Non-pigmented ciliary epithelial cell (primary cell): ENCODE results near the gene DEFB108B.
"Not testable (repeated sequence)": the region's sequence is repeated elsewhere in the genome, so short reads cannot be mapped to it uniquely, and the experiment has no call there.

Source experiments
- DNase-seq: peaks from one replicate; pipeline ENCODE4 v3.0.0-alpha.2; 2010; ENCODE audit warnings: low read depth

The DEFB108B gene

DNA sequence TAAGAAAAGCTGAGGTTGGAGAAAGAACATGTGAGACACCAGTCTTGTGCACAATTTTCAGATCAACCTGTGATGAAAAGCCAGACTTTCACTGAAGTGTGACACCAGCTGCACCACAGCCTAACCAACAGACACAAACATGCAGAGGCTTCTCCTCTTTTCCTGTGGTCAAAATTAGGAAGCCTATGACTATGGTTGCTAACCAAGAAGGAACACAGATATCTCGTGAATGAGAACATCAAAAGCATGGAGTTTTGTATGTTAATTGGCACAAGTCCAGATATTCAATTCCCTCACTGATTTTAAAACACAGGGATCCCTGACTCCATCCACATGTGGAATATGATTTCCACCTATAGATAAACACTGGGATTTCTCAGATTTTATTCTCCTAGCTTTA lies 11.5 kb upstream of the DEFB108B start:
- DNase-seq = not testable (repeated sequence)

- not testable (repeated sequence) for DNase-seq
Observed at GRCh38 chr11:71829247-71829646, 3.8 kb upstream of the DEFB108B start.

DNA sequence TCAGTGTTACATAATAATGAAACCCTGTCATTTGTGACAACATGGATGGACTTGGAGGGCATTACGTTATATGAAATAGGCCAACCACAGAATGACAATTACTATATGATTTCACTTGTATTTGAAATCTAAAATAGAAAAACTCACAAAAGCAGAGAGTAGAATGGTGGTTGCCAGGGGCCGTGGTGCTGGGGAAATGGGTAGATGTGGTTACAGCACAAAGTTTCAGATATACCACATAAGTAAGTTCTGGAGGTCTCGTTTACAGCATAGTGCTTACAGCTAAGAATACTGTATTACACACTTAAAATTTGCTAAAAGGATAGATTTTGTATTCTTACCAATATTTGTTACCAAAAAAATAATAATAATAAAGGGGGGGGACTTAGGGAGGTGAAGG lies 3.3 kb upstream of the DEFB108B start:
- DNase-seq = not testable (repeated sequence)

DNA sequence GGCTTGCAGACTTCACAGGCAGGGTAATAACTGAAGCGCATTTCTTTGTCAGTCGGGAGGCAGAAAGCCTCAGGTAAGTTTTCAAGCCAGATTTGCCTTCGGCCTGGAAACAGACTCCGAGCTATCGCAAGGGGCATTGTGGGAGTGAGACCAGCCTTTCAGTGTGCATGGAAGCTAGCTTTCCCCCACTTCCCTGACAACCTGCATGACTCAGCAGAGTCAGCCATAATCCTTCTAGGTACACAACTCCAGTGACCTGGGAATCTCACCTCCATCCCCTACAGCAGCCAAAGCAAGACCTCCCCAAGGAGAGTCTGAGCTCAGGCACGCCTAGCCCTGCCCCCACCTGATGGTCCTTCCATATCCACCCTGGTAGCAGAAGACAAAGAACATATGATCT lies 9.7 kb downstream of the DEFB108B start:
- not testable (repeated sequence) for DNase-seq

GRCh38 chr11:71843355-71843754 lies 10.4 kb downstream of the DEFB108B start:
- DNase-seq = not testable (repeated sequence)

GRCh38 chr11:71843858-71844257 lies 10.9 kb downstream of the DEFB108B start:
- no peak for DNase-seq

GRCh38 chr11:71853895-71854294 lies 20.9 kb downstream of the DEFB108B start:
- DNase-seq = not testable (repeated sequence)

DNA sequence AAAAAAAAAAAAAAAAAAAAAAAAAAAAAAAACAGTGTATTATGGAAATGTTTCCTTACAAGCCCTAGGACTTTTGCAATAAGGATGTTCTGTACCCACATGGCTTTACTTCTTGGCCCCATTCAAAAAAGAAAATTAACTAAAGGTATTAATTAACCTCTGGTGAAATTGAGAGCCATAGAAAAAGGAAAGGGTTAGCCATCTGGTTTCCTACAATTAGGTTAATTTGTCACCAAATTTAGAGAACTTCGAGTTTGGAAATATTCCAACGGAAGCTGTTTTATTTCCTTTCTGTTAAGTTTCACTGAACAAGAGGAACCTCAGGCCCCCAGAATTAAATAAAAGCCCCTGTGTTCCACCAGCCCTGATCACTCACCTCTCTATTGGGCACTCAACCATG lies 22.9 kb downstream of the DEFB108B start:
- DNase-seq = not testable (repeated sequence)

DNA sequence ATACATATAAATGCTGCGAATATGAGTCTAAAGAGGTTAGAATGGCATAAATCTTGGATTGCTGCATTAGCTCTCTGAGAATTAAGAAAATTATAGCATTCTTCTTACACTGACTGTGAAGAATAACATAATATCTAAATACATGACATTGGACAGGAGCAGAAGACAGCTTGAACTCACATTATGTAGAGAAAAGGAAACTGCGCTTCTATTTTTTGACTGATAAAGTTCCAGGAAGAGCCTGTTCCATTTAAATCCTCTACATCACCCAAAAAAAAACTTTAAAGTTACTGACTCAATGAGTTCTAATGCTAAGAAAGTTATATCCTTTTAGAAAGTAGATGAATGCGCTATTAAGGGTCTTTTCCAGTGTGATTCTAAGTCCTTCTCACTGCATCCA lies 27.8 kb downstream of the DEFB108B start:
- DNase-seq = not testable (repeated sequence)

- peak; percentile 48 for DNase-seq
Observed at GRCh38 chr11:71863978-71864627, 31.1 kb downstream of the DEFB108B start.

- DNase-seq = not testable (repeated sequence)
Observed at GRCh38 chr11:71867209-71867608, 34.2 kb downstream of the DEFB108B start.

DNA sequence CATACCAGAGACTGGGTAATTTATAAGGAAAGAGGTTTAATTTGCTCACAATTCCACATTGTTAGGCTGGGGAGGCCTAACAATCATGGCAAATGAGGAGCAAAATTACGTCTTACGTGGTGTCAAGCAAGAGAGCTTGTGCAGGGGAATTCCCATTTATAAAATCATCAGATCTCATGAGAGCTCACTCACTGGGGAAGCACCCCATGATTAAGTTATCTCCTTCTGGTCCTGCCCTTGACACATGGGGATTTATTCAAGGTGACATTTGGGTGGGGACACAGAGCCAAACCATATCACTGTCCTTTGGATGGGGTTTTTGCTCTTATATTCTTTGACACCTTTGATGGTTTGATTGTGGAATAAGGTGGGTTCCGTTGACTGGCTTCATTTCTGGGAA lies 36.9 kb downstream of the DEFB108B start:
- not testable (repeated sequence) for DNase-seq

DNA sequence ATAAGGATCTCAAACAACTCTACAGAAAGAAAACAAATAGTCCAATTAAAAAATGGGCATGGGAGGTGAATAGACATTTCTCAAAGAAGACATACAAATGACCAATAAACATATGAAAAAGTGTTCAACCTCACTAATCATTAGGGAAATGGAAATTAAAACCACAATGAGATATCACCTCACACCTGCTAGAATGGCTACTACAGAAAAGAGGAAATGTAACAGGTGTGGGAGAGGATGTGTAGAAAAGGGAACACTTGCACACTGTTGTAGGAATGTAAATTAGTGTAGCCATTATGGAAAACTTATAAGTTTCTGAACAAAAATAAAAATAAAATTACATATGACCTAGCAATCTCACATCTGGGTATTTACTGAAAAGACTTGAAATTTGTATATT lies 37.7 kb downstream of the DEFB108B start:
- not testable (repeated sequence) for DNase-seq

GRCh38 chr11:71876262-71876661 lies 43.3 kb downstream of the DEFB108B start:
- DNase-seq = not testable (repeated sequence)

GRCh38 chr11:71878059-71878458 lies 45.1 kb downstream of the DEFB108B start, which contains the start of gene DEFB131B:
Gene DEFB131B, plus strand, starts transcription at chr11:71878453. Its CDS starts 0 bp downstream, at chr11:71878453.
- DNase-seq = not testable (repeated sequence)

DNA sequence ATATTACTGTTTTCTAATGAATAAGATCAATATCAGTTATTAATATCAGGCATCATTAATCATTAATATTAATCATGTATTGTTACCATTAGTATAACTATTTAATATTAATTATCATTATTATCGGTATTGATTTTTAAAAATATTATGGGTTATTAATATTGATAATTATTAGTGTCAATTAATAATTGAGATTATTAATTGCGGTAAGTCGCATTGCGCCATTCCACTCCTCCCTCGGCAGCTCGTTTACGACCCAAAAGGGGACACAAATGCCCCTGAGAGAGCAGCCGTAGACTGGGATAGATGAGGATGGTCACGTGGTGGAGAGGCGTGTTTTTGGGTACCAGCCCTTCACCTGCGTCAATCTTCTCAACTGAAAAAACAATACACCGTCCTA lies 52.8 kb downstream of the DEFB108B start:
- DNase-seq = not testable (repeated sequence)
